Neuronal stem cell (in vitro differentiated cells): Measurements from ENCODE around the gene PLXDC2.

Source experiments
- DNase-seq: peaks from one replicate; pipeline ENCODE4 v3.0.0-alpha.2; 2013; ENCODE audit warnings: low spot score
- H2AFZ ChIP-seq: one replicate; pipeline ENCODE4 v1.6.1; 2013; ENCODE audit warnings: mild to moderate bottlenecking, low read length, inconsistent platforms
- H2AK5ac ChIP-seq: 2 replicates; pipeline ENCODE4 v1.6.1; 2013; ENCODE audit warnings: low read depth, mild to moderate bottlenecking, inconsistent platforms, low read length, moderate library complexity, mixed read lengths
- H2BK120ac ChIP-seq: 2 replicates; pipeline ENCODE4 v1.6.1; 2013; ENCODE audit warnings: low read depth, mild to moderate bottlenecking, inconsistent platforms, low read length, moderate library complexity, mixed read lengths
- H2BK12ac ChIP-seq: one replicate; pipeline ENCODE4 v1.6.1; 2013; ENCODE audit warnings: low read length, inconsistent platforms
- H2BK15ac ChIP-seq: 2 replicates; pipeline ENCODE4 v1.6.1; 2013; ENCODE audit warnings: mild to moderate bottlenecking, low read length, inconsistent platforms, mixed read lengths
- H2BK5ac ChIP-seq: one replicate; pipeline ENCODE4 v1.6.1; 2013; ENCODE audit warnings: inconsistent platforms, mild to moderate bottlenecking, low read length, moderate library complexity
- H3K14ac ChIP-seq: one replicate; pipeline ENCODE4 v1.6.1; 2013; ENCODE audit warnings: low read length, inconsistent platforms
- H3K18ac ChIP-seq: 2 replicates; pipeline ENCODE4 v1.6.1; 2013; ENCODE audit warnings: low read length, inconsistent platforms
- H3K23ac ChIP-seq: 2 replicates; pipeline ENCODE4 v1.6.1; 2013; ENCODE audit warnings: low read depth, mild to moderate bottlenecking, mixed read lengths, low read length, inconsistent platforms; ENCODE audit not compliant: poor library complexity
- H3K27ac ChIP-seq: replicated peaks from 3 replicates; pipeline ENCODE4 v1.5.1; 2013; ENCODE audit warnings: low read length, inconsistent platforms
- H3K27me3 ChIP-seq, 3 experiments: 2 replicates each; pipeline ENCODE4 v1.6.1; 2013; ENCODE audit warnings: low read length in 3 of 3, mild to moderate bottlenecking in 2 of 3, inconsistent platforms in 1 of 3, low read depth in 1 of 3, mixed read lengths in 1 of 3, moderate library complexity in 1 of 3; ENCODE audit not compliant: control insufficient read depth in 3 of 3, insufficient read depth in 3 of 3
- H3K36me3 ChIP-seq, 2 donors: replicated peaks in 1 of 2; 2 replicates each; pipeline ENCODE4 v1.6.1; 2013; ENCODE audit warnings: low read length in 2 of 2; ENCODE audit not compliant: control insufficient read depth in 2 of 2, insufficient read depth in 2 of 2
- H3K4ac ChIP-seq: 2 replicates; pipeline ENCODE4 v1.6.1; 2013; ENCODE audit warnings: inconsistent platforms, mild to moderate bottlenecking, low read length, moderate library complexity
- H3K4me1 ChIP-seq, 2 donors: 1 replicate in 1 of 2; 2 replicates in 1 of 2; pipeline ENCODE4 v1.6.1; 2013; ENCODE audit warnings: low read length in 2 of 2, low read depth in 1 of 2; ENCODE audit not compliant: control insufficient read depth in 2 of 2, insufficient read depth in 1 of 2
- H3K4me2 ChIP-seq: one replicate; pipeline ENCODE4 v1.6.1; 2013; ENCODE audit warnings: mild to moderate bottlenecking, low read length, inconsistent platforms; ENCODE audit not compliant: insufficient read depth, poor library complexity, severe bottlenecking
- H3K4me3 ChIP-seq, 2 donors: 2 replicates each; pipeline ENCODE4 v1.5.1; 2013; ENCODE audit warnings: low read length in 2 of 2, mild to moderate bottlenecking in 2 of 2, inconsistent platforms in 1 of 2, moderate library complexity in 1 of 2
- H3K79me1 ChIP-seq: one replicate; pipeline ENCODE4 v1.6.1; 2013; ENCODE audit warnings: low read depth, mild to moderate bottlenecking, inconsistent platforms, low read length, moderate library complexity
- H3K9ac ChIP-seq: one replicate; pipeline ENCODE4 v1.6.1; 2013; ENCODE audit warnings: mild to moderate bottlenecking, low read depth, low read length, inconsistent platforms; ENCODE audit not compliant: poor library complexity
- H3K9me3 ChIP-seq, 2 donors: replicated peaks in 1 of 2; 2 replicates each; pipeline versions ENCODE3 to v1.6.1; 2013; ENCODE audit warnings: low read length in 2 of 2, mild to moderate bottlenecking in 2 of 2, inconsistent platforms in 1 of 2, low read depth in 1 of 2, mixed read lengths in 1 of 2, moderate library complexity in 1 of 2; ENCODE audit not compliant: control insufficient read depth in 2 of 2, insufficient read depth in 1 of 2
- H4K8ac ChIP-seq: one replicate; pipeline ENCODE4 v1.6.1; 2013; ENCODE audit warnings: low read depth, mild to moderate bottlenecking, inconsistent platforms, low read length, moderate library complexity
- H4K91ac ChIP-seq: one replicate; pipeline ENCODE4 v1.6.1; 2013; ENCODE audit warnings: low read length, low read depth, mild to moderate bottlenecking, inconsistent platforms; ENCODE audit not compliant: poor library complexity
- WGBS, 2 donors: extraction: QIAGEN DNeasy Blood & Tissue Kit; methylation state at CpG; one replicate each; pipeline ENCODE4 v1.1.7; 2013; ENCODE audit warnings: missing lambda C conversion rate in 2 of 2, mixed read lengths in 1 of 2; ENCODE audit not compliant: insufficient read length in 2 of 2, insufficient replicate concordance in 1 of 2; ENCODE audit errors: extremely low coverage in 2 of 2; 5-methylcytosine and 5-hydroxymethylcytosine counted together

The PLXDC2 gene

GRCh38 chr10:20272608-20273007, 456.4 kb downstream of the PLXDC2 start:
- DNase-seq, result no peak
- H3K9ac ChIP-seq, result no peak overlapping the region
- H3K4me1 ChIP-seq, result peaks cover 8 to 9% of the 10 kb centered on the region in 2 donors
- WGBS, 2 donors, result no CpG with 5 or more reads among the region's 2 CpGs
- no peak overlapping the region for H3K4ac ChIP-seq
- H3K14ac ChIP-seq, result no peak overlapping the region
- H3K4me2 ChIP-seq, result no peak overlapping the region
- no peak overlapping the region for H3K23ac ChIP-seq
- H4K91ac ChIP-seq, result no peak overlapping the region
- H4K8ac ChIP-seq, result no peak overlapping the region
- H3K27ac ChIP-seq, result no peak overlapping the region
- H3K9me3 ChIP-seq, result no peaks in the 10 kb centered on the region
- no peak overlapping the region for H2BK15ac ChIP-seq
- H3K79me1 ChIP-seq, result no peaks in the 10 kb centered on the region
- no peak overlapping the region for H2BK120ac ChIP-seq
- H2AK5ac ChIP-seq, result no peak overlapping the region
- H2BK12ac ChIP-seq, result no peak overlapping the region
- no peak overlapping the region for H2BK5ac ChIP-seq
- H3K4me3 ChIP-seq, result no peak overlapping the region
- H2AFZ ChIP-seq, result no peak overlapping the region
- H3K27me3 ChIP-seq, result peaks cover 0 to 58% (median 0%) of the 10 kb centered on the region in 3 experiments
- no peak overlapping the region for H3K18ac ChIP-seq
- no peaks in the 10 kb centered on the region for H3K36me3 ChIP-seq

DNA sequence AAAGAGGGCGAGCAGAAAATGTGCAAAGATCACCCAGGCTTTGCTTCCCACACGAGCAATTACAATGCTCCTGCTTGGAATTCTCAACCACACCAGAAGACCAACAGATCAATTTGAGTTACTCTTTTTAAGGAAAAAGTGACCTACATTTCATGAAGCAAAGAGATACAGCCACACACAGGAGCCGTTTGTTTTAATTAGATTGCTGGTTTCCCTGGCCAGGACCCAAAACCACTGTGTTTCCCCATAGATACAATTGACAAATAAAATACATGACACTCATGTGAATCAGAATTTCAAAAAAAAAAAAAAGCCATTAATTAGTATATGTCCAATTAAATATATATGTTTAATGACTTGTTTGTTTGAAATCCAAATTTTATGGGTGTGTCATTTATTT, 458.3 kb downstream of the PLXDC2 start:
- Histone ChIP-seq H3K9me3 (no peaks in the 10 kb centered on the region), H3K23ac (no peak overlapping the region), H3K36me3 (no peaks in the 10 kb centered on the region), H2AK5ac (no peak overlapping the region), H3K4ac (no peak overlapping the region), H2BK120ac (no peak overlapping the region), H3K9ac (no peak overlapping the region), H3K4me1 (peaks cover 8 to 12% of the 10 kb centered on the region in 2 donors), H3K18ac (no peak overlapping the region), H2AFZ (no peak overlapping the region), H4K91ac (no peak overlapping the region), H2BK5ac (no peak overlapping the region), H3K27me3 (peaks cover 0 to 66% (median 0%) of the 10 kb centered on the region in 3 experiments), H2BK15ac (no peak overlapping the region), H3K4me3 (no peak overlapping the region), H3K14ac (no peak overlapping the region), H3K79me1 (no peaks in the 10 kb centered on the region), H4K8ac (no peak overlapping the region), H3K27ac (no peak overlapping the region), H2BK12ac (no peak overlapping the region), H3K4me2 (no peak overlapping the region)
- WGBS, 2 donors, result no CpG with 5 or more reads among the region's 3 CpGs
- no peak for DNase-seq

- Histone ChIP-seq H3K27ac (peak overlapping the region; percentile 70), H3K4me3 (no peak overlapping the region), H3K18ac (no peak overlapping the region), H3K14ac (no peak overlapping the region), H2BK120ac (no peak overlapping the region), H4K91ac (no peak overlapping the region), H3K9me3 (no peaks in the 10 kb centered on the region), H2BK12ac (no peak overlapping the region), H2AK5ac (no peak overlapping the region), H4K8ac (no peak overlapping the region), H2AFZ (no peak overlapping the region), H3K4ac (no peak overlapping the region), H3K9ac (no peak overlapping the region), H3K79me1 (no peaks in the 10 kb centered on the region), H2BK15ac (no peak overlapping the region), H3K4me1 (peaks cover 8 to 10% of the 10 kb centered on the region in 2 donors), H3K27me3 (peaks cover 0 to 67% (median 0%) of the 10 kb centered on the region in 3 experiments), H3K23ac (no peak overlapping the region), H3K36me3 (no peaks in the 10 kb centered on the region), H2BK5ac (no peak overlapping the region), H3K4me2 (no peak overlapping the region)
- WGBS, 2 donors, result no CpG with 5 or more reads among the region's 6 CpGs
- DNase-seq, result peak; percentile 71
Measured at GRCh38 chr10:20276127-20276979, 460.1 kb downstream of the PLXDC2 start.

DNA sequence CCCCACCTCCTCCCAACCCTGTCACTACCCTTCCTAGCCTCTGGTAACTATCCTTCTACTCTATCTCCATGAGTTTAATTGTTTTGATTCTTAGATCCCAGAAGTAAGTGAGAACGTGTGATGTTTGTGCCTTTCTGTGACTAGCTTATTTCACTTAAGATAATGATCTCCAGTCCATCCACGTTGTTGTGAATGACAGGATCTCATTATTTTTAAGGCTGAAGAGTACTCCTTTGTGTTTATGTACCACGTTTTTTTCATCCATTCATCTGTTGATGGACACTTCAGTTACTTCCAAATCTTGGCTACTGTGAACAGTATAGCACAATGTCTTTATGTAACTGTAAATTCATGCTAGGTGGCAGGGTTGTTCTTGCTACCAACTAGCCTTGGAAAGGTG, 461.6 kb downstream of the PLXDC2 start:
- no CpG with 5 or more reads among the region's 3 CpGs for WGBS, 2 donors
- H2BK120ac ChIP-seq, result no peak overlapping the region
- no peak overlapping the region for H3K27ac ChIP-seq
- no peak overlapping the region for H3K23ac ChIP-seq
- no peak overlapping the region for H2AFZ ChIP-seq
- H4K8ac ChIP-seq, result no peak overlapping the region
- H3K36me3 ChIP-seq, result no peaks in the 10 kb centered on the region
- H4K91ac ChIP-seq, result no peak overlapping the region
- H2BK15ac ChIP-seq, result no peak overlapping the region
- H3K4me1 ChIP-seq, result peaks cover 7 to 8% of the 10 kb centered on the region in 2 donors
- no peak overlapping the region for H3K14ac ChIP-seq
- H3K27me3 ChIP-seq, result peaks cover 0 to 59% (median 0%) of the 10 kb centered on the region in 3 experiments
- no peaks in the 10 kb centered on the region for H3K79me1 ChIP-seq
- no peak overlapping the region for H3K4ac ChIP-seq
- no peak overlapping the region for H3K18ac ChIP-seq
- DNase-seq, result no peak
- no peak overlapping the region for H2BK5ac ChIP-seq
- H3K4me2 ChIP-seq, result no peak overlapping the region
- H2BK12ac ChIP-seq, result no peak overlapping the region
- H2AK5ac ChIP-seq, result no peak overlapping the region
- H3K9ac ChIP-seq, result no peak overlapping the region
- H3K4me3 ChIP-seq, result no peak overlapping the region
- H3K9me3 ChIP-seq, result no peaks in the 10 kb centered on the region
